ENCODE measurements around the gene PLA1A. TPM values are rescaled to one million over a fixed set of nuclear protein-coding genes. Genes with fewer than 3 reads are reported as not detected.

Gene PLA1A
- total RNA-seq, 2 donors from 2014 or later, result 0.58 to 1.3 TPM

- Histone ChIP-seq H3K36me3 (no peaks in the 10 kb centered on the region), H3K9me3 (no peaks in the 10 kb centered on the region), H3K4me3 (peak overlapping the region; percentile 58), H3K9ac (ENCODE audit: low read depth in 2 of 2, low read length in 2 of 2) (peak overlapping the region; percentile 66 to 76), H3K27me3 (no peaks in the 10 kb centered on the region), H3K4me1 (no peaks in the 10 kb centered on the region), H3K27ac (peak overlapping the region; percentile 78)
- peak; percentile 32 for DNase-seq
- TF ChIP-seq CTCF (IDR thresholded peaks at IDR 0.05), result no peak
- intact Hi-C loops (cut with DNase I), result no loop called here
These were observed 17.5 kb upstream of the PLA1A start for GRCh38 chr3:119580067-119580760.

- no peak for TF ChIP-seq CTCF (IDR thresholded peaks at IDR 0.05)
- no peak overlapping the region for H3K9ac ChIP-seq (ENCODE audit: low read depth in 2 of 2, low read length in 2 of 2)
- no peak overlapping the region for H3K4me3 ChIP-seq
- intact Hi-C loops (cut with DNase I), result no loop called here
- no peaks in the 10 kb centered on the region for H3K4me1 ChIP-seq
- no peak overlapping the region for H3K27ac ChIP-seq
- H3K27me3 ChIP-seq, result no peaks in the 10 kb centered on the region
- no peak for DNase-seq
- no peaks in the 10 kb centered on the region for H3K9me3 ChIP-seq
- H3K36me3 ChIP-seq, result no peaks in the 10 kb centered on the region
These were observed 15.5 kb upstream of the PLA1A start for GRCh38 chr3:119582178-119582577.

- no peaks in the 10 kb centered on the region for H3K9me3 ChIP-seq
- H3K4me1 ChIP-seq, result no peaks in the 10 kb centered on the region
- DNase-seq, result no peak
- no peaks in the 10 kb centered on the region for H3K36me3 ChIP-seq
- no peak overlapping the region for H3K4me3 ChIP-seq
- no peaks in the 10 kb centered on the region for H3K27me3 ChIP-seq
- no peak for TF ChIP-seq CTCF (IDR thresholded peaks at IDR 0.05)
- H3K27ac ChIP-seq, result no peak overlapping the region
- intact Hi-C loops (cut with DNase I), result no loop called here
- H3K9ac ChIP-seq (ENCODE audit: low read depth in 2 of 2, low read length in 2 of 2), result no peak overlapping the region
These were observed 12.5 kb upstream of the PLA1A start for GRCh38 chr3:119585208-119585607.

GRCh38 chr3:119585856-119586570 is 11.7 kb upstream of the PLA1A start:
- DNase-seq, result no peak
- TF ChIP-seq CTCF (IDR thresholded peaks at IDR 0.05), result no peak
- no peaks in the 10 kb centered on the region for H3K9me3 ChIP-seq
- no peak overlapping the region for H3K4me3 ChIP-seq
- no peak overlapping the region for H3K27ac ChIP-seq
- no peak overlapping the region for H3K9ac ChIP-seq (ENCODE audit: low read depth in 2 of 2, low read length in 2 of 2)
- H3K27me3 ChIP-seq, result no peaks in the 10 kb centered on the region
- intact Hi-C loops (cut with DNase I), result no loop called here
- H3K36me3 ChIP-seq, result no peaks in the 10 kb centered on the region
- H3K4me1 ChIP-seq, result no peaks in the 10 kb centered on the region

- H3K9ac ChIP-seq (ENCODE audit: low read depth in 2 of 2, low read length in 2 of 2), result no peak overlapping the region
- intact Hi-C loops (cut with DNase I), result no loop called here
- no peak for TF ChIP-seq CTCF (IDR thresholded peaks at IDR 0.05)
- no peaks in the 10 kb centered on the region for H3K36me3 ChIP-seq
- no peak overlapping the region for H3K4me3 ChIP-seq
- no peaks in the 10 kb centered on the region for H3K9me3 ChIP-seq
- H3K27me3 ChIP-seq, result no peaks in the 10 kb centered on the region
- H3K27ac ChIP-seq, result no peak overlapping the region
- no peaks in the 10 kb centered on the region for H3K4me1 ChIP-seq
- DNase-seq, result no peak
These were observed 10.9 kb upstream of the PLA1A start for GRCh38 chr3:119586733-119587172.

All from colonic mucosa (tissue), 4 donors.